ENCODE data around the gene ZNF577.

- TF ChIP-seq CTCF (CRISPR knock-in tag; IDR thresholded peaks at IDR 0.05): no peak
- no peak for TF ChIP-seq BCLAF1 (IDR thresholded peaks at IDR 0.05)
- TF ChIP-seq EP300 (IDR thresholded peaks at IDR 0.05; ENCODE audit: low read depth in 2 of 2, low read length in 2 of 2): no peak
- TF ChIP-seq EP300 (CRISPR knock-in tag; IDR thresholded peaks at IDR 0.05; ENCODE audit: borderline replicate concordance): no peak
- no peak for TF ChIP-seq ZNF615 (CRISPR knock-in tag; IDR thresholded peaks at IDR 0.05; ENCODE audit: borderline replicate concordance)
- TF ChIP-seq CENPT (CRISPR knock-in tag; IDR thresholded peaks at IDR 0.05; ENCODE audit: low read depth): no peak
- TF ChIP-seq NR2F2 (IDR thresholded peaks at IDR 0.05; ENCODE audit: borderline replicate concordance, low read depth): no peak
- no peak for TF ChIP-seq LBX2 (CRISPR knock-in tag; IDR thresholded peaks at IDR 0.05; ENCODE audit: borderline replicate concordance)
- TF ChIP-seq CBX5 (CRISPR knock-in tag; IDR thresholded peaks at IDR 0.05; ENCODE audit: borderline replicate concordance): no peak
- no peak for TF ChIP-seq FOSL1 (CRISPR knock-in tag; IDR thresholded peaks at IDR 0.05; ENCODE audit: borderline replicate concordance)
- TF ChIP-seq POLR2A (IDR thresholded peaks at IDR 0.05; ENCODE audit: insufficient read depth in 1 of 2, low read depth in 2 of 2, low read length in 2 of 2): no peak
- TF ChIP-seq RAD21 (CRISPR knock-in tag; IDR thresholded peaks at IDR 0.05): no peak
These were observed 64.8 kb downstream of the ZNF577 start for GRCh38 chr19:51822946-51823345.
